GM19240 (cell line): ENCODE data around the gene MPPED2.

Experiments
- DNase-seq: peaks from one replicate; pipeline ENCODE4 v3.0.0; 2011; ENCODE audit warnings: low spot score; ENCODE audit not compliant: insufficient read length

Gene MPPED2

DNA sequence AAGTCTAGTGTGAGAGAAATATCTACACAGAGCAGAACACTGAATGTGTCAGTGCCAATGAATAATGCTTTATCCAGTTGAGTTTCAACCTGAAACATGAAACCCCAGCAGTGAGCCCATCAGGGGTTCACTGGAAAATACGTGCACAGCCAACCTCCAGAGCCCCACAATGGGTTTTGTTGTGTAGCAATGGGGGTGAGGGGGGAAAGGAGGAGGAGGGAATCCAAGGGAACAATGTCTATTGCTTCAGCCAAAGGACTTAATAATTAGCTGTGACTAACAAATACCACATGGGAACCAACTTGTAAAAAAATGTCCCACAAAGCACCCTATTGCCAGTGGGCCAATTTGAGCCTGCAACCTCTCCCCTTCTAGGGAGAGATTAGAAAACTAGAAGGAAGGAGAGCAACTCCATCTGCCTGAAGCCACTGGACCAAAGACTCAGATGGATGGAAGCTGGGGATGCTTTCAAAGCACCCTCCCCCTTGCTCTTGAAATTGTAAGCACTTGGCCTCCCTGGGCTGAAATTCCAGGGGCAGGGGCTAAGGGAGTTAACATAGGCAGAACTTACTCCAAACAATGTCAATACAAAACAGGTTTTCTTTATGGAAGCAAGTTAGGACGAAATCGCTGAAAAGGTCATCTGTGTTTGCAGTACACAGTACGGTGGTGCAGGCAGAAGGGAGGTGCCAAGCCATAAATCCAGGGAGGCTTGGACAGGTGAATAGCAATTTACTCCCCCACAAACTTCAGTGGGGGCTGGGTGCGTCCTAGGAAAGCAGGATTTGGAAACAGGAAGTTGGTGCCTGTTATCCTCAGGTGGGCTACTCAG, 163.5 kb downstream of the MPPED2 start:
- no peak for DNase-seq

DNA sequence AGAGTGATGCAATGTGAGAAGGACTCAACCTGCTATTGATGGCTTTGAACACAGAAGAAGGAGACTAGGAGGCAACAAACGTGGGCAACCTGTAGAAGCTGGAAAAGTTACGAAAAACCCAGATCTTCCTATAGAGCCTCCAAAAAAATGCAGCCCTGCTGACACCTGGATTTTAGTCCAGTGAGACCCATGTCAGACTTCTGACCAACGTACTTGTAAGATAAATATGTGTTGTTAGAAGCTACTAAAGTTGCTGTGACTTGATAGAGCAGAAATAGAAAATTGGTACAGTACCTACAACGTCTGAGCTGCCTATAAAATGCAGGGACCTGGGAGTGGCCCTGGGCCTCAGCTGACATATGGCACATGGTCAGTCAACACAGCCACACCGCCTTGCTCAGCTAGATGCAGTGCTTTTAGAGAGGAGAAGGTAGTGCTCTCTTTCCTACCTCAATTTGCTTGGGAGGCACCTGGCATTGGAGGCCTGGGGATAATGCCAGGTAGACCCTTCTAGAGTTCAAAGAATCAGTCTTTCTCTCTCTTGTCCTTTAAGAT, 165.8 kb downstream of the MPPED2 start:
- no peak for DNase-seq

DNA sequence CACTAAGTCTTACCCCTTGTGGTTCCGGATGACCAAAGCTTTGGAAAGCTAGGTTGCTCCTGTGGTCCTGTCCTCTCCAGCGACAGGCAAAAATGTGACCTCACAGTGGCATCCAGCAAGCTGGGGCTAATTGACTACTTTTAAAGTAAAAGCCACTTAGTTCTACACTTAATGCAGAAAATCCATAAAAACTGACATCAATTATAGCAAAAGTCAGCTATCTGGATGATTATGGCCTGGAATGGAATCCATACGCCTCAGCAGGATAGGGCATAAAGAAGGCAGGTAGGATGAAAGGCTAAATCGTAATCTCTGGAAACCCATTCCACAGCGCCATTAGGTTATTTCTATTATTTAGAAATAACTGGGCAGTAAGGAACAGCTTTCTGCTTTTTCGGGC, 171.3 kb downstream of the MPPED2 start:
- no peak for DNase-seq

DNA sequence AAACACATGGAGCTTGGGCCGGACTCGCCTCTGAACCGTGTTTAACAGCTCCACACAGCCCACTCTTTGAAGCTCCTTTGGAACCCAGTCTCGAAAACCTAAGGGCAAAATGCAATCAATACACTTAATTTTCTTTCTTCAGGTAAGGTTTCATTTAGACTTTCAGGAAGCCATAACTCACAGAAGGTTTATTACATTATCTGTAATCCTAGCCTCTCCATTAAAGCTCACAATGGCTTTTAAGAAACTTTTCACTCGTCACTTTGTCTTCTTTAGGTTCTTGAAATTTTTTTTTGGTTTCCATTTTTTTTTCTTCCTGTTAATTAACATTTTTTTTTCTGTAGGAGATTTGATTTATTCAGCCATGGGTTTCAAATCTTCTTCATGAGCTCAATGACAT, 171.9 kb downstream of the MPPED2 start:
- DNase-seq, result no peak

DNA sequence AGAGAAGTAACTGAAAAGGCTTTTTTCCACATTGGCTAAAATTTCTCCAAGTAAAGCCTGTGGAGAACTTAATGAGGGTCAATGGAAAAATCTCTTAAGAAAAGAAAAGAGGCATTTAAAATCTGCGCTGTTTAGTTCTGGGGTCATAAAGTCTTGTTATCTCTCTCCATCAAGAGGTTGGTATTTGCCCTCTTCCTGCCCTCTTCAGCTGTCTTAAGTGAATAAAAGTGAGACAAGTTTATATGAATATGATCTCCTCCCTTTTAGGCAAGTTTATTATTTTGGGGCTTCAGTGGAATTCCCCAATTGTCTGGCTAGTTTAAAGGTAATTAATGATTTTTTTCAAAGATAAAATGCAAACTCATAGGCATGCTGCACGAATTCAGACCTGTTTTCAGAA, 173.6 kb downstream of the MPPED2 start:
- no peak for DNase-seq

DNA sequence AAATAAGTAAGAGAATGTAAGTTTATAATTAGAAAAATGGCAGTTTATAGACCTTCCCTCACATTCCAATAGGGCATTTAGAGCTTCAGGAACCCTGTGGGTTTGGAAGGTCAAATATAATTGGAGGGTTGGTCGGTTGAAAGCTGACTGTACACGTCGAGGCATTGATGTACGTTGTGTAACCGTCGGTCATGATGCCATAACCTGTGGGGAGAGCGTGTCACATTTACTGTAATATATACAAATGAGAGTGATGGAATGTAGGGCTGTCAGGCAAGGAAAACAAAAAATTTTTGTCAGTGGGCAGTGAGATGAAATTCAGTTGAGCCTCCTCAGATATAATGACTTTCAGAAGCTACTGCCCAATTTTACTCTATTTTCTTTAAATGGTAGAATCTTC, 174.8 kb downstream of the MPPED2 start:
- no peak for DNase-seq

DNA sequence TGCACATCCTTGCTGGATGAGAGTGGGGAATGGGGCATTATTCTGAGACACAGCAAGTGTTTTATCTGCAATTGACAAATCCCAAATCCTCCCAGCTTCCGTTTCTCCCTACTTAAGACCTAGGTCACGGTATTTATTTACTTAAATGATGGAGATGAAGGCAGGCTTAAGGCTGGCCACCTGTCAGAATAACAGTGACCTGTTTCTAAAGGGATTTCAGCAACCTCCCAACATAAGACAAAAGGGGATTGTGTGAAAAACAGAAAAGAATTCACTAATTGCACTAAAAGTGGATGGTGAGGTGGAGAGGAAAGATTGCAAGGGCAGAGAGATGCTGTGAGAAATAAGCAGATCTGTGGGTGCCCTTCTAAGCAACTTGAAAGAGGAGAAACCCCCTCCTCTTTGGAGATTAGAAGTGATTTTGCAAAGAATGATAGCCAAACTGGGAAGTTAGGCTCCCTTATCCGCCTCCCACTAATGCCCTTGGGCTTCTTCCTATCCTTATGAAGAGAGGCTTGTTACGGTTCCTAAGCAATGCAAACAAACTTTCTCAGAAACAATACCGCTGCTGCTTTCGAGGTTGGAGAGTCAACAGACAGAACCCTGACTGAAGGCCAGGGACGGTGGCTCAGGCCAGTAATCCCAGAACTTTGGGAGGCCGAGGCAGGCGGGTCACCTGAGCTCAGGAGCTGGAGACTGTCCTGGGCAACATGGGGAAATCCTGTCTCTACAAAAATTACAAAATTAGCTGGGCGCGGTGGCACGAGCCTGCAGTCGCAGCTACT, 179.0 kb downstream of the MPPED2 start:
- DNase-seq, result no peak

DNA sequence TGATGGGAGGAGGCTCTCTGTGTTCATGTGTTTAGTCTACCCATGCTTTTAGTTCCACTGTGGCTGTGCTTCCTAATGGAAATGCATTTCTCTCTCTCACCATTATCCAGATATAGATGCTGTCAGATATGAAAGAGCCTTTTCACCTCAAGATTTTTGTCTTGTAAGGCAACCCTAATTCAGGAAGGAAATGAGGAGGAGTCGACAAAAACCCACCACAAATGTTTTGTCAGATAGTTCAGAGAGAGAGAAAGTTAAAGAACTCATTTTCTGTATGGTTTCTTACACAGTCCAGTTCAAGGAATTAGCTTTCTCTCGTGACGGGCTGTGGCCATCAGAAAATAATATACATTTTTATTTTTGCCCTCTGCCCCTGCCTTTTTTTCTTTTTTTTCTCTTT, 180.8 kb downstream of the MPPED2 start:
- no peak for DNase-seq

DNA sequence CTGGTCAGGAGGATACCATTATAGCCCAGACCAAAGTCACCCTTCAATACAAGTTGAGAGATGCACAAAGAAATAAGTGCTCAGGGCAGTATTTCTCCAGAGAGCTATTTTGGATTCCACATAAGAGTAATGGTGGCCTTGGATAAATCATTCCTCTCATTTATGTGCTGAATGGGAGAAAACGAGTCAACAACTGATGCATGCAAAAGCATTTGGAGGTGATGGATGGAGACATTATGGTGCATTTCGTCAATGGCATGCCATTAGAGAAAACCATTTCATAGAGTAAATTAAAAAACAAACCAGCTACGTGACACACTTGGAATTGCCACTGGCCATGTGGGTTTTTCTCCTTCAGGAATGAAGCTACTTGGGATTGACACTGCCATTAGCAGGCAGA, 182.0 kb downstream of the MPPED2 start:
- DNase-seq, result no peak

DNA sequence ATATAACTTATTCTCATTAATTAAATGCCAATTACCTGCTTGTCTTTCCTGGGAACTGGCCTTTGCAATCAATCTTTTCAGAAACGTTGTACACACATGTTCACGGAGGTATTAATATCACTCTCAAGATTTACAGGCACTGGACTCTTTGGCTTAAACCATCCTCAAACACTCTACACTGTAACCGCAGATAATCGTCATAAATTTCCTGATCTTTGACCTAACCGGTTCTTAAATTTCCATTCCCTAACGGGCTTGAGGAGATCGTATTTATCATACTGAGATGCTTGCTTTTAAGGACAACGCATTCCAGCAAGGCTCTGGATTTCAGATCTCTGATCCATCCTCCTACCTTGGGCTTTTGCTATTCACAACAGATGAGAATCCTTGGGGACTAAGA, 190.4 kb downstream of the MPPED2 start:
- DNase-seq, result no peak

DNA sequence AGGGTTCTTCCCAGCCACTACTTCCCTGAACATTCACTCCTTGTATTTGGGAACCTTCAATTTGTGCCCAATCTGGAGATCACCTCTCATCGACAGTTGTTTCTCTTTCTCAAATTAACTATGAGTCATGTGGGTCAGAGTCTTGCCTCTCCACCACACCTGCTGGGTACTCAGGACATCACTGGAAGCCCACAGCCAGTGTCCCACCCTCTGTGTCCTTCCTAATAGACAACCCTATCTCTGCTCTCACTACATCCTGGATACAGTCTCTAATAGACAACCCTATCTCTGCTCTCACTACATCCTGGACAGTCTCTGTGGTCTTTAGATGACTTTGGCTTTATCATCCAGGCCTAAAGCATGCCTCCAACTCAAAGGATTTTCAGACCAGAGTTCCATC, 193.1 kb downstream of the MPPED2 start:
- DNase-seq, result no peak

DNA sequence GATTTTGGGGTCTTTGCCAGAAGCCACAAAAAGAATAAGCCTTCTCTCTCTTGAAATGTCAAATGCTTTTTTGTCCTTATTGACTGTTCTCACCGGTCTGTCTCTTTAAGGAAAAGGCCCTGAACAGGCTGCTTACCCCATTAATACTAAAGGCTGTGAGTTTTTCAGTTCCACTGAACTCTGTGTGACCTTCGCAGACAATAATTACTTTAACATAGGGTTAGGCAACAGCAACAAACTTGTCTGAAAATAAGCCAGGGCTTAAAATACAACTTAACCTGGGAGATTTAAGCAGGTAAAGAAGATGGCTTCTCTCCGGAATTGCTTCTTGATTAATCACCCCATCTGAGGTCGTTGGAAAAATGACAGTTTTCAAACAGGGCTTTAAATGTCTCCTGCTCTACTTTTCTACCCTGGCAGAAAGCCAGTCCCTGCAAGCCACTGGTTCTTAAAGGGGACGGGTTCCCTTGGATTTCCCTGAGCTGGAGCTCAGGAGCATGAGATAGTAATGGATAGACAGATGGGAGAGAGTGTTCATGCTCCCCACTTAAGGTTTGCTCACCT, 193.8 kb downstream of the MPPED2 start:
- no peak for DNase-seq

DNA sequence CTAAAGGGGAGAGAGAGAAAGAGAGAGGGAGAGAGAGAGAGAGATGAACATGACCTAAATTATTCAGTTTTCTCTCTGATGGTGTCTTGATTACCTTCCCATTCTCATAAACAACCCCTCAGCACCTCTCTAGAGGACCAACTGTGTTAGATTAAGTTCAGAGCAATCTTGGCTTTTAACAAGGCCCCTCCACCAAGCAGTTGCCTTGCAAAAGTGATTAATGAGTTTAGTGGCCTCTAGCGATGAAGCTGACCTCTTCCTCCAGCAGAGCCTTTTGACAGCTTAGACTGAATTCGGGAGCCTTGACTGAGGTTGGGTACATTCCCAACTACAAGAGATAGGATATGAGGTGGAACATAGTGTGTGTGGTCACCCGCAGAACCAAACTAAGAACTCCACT, 197.2 kb downstream of the MPPED2 start:
- no peak for DNase-seq

DNA sequence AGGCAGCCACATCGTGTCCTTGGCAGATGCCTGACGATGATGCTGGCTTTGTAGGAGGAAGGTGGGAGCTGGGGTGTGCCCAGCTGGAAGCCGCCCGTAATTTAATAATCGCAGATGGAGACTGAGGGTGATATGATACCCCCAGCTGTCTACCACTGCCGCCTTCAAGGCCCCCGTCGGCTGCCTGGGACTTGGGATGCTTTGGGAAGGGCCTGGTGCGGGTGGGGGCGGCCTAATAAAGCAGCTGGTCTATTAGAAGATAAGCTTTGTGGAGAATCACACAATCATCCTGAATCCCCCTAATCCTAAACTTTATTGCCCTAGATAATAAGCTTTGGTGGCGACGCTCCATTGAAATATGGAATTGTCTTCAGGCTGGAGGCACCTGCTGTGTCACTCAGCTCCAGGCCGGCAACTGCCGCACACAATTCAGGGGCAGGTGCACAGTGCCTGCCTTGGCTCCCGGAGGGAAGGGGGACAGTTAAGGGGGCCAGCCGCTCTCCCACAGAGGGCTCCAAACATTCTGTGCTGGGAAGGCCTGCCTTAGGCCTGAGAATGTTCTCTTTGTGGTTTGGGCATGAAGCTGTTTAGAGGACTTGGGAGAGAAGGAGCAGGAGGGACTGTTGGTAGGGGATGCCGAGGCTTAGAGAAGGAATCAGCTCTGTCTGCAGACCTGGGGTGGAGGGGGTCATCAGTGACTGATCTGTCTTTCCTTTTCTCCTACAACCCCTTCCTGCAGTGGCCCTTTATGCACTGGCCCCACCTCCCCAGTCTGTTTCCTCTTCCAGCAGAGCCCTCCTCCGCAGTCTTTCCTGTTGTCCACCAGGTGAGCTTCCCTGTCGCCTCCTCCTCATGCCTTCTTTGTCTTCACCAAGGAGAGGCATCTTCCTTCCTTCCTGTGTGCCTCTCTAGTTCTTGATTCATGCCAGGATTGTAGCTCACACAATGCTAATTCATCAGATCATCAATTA, 198.0 kb downstream of the MPPED2 start:
- no peak for DNase-seq

DNA sequence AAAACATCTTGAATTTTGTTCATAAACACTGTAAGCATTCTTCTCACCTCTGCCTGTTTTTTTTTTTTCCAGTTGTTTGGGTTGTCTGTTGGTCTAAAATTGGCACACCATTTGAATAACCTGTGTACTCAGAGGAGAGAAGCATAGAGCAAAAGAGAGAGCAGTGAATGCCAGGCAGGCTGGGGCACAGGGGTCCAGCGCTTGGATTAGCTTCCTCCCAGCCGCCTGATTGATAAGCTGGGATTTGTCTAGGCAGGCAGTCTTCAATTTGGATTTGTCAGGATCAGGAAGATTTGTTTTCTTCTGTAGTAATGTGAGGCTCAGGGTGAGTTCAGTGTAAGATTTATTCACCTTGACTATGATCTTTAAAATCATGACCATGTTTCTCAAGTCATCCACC, 204.3 kb downstream of the MPPED2 start:
- no peak for DNase-seq

DNA sequence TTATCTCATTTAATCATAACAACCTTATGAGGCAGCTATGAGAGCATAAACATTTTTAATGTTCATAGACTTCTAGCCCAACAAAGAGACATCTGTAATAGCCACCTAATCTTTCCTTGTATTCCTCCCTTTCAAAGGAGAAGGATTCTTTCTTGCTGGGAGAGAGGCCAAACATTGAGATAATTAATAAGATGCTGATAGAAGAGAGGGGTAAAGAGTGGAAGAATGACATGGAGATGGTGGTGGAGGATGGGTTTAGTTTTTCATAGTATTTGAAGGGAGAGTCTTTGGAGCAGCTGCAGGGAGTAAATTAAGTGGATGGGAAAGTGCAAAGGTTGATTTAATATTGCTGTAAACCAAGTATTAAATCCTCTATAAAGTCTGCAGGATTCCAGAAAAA, 205.3 kb downstream of the MPPED2 start:
- no peak for DNase-seq

DNA sequence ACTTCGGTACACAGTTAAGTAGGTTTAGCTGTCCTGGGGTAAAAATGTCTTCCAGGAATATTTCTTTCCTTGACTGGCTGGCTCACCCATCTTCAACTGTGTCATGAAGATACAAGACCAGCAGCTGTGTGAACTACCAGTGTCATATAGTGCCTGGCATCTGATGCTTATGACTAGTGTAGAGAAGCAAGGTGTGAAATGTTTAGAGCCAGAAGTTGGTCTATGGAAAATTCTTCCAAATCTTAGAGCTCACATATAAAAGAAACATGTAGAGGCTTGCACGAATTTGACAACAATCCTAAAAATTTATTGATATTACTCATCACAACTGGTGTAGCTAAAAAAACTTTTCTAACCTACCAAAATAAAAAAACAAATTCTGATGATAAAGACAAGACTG, 208.8 kb downstream of the MPPED2 start:
- no peak for DNase-seq

DNA sequence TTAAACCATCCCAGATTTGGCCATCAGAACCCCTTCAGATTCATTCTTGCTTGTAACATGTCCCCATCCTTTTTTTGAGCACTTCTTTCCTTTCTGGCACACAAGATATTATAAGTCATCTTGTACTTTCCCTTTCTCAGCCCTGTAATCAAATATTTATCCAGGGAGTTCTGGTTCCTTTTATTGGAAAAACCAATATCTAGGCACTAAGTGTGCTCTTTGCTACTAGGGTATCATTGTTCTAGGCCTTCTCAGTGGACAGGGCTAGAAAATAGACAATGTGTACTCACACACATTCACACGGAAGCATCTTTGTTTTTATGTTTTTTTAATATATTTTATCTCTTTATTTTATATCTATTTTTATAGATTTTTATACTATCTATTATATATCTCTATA, 216.0 kb downstream of the MPPED2 start:
- no peak for DNase-seq

DNA sequence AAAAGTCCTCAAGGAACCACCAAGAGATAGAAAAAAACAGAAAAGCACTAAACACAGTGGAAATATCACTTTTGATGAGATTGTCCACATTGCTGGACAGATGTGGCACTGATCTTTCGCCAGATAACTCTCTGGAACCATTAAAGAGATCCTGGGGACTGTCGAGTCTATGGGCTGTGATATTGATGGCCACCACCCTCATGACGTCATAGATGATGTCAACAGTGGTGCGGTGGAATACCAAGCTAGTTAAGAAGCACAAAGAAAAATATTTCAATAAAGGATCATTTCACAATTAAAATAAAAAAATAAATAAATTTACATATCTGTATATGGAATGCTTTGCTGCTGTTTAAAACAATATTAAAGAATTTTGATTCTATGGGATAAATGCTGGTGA, 217.8 kb downstream of the MPPED2 start:
- no peak for DNase-seq

DNA sequence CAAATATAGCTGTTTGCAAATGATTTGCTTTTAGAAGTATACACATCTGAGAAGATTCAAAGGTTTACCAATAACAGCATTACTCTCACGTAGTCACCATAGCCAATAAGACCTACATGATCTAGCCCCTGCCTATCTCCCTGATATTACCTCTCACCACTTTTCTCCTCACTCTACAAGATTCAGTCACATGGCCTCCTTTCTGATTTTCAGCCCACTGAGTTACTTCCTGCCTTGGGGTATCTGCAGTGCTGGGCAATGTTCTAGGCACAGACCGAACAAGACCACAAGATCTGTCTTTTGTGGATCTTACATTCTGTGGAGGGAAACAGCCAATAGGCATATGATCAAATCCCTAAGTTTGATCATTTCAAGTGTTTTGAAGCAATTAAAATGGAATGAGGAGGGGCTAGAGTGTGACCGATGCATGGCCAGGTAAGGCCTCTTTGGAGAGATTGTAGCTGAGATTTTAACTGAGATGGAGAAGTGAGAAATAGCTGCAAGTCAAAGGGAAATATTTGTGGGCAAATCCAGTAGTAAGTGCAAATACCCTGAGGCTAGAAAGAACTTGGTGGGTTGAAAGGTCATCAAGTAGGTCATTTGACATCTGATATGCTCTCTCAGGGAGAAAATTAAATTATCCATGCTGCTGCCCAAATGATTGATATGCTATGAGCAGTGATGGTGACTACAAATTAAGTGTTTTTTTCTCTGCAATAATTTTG, 220.2 kb downstream of the MPPED2 start:
- no peak for DNase-seq
